Parathyroid adenoma (tissue), 2 donors: ENCODE results near the gene PAWR.
"Not testable (repeated sequence)": the region's sequence is repeated elsewhere in the genome, so short reads cannot be mapped to it uniquely, and the experiment has no call there.

Experiments
- H2AFZ ChIP-seq: fragments of 300-600 bp; sonication (generic); one replicate; pipeline ENCODE4 v1.7.0; 2017; ENCODE audit warnings: antibody characterized with exemption, mild to moderate bottlenecking
- H3K27ac ChIP-seq: fragments of 300-600 bp; sonication (generic); one replicate; pipeline ENCODE4 v1.7.0; 2017
- H3K27me3 ChIP-seq: fragments of 300-600 bp; sonication (generic); one replicate; pipeline ENCODE4 v1.7.0; 2017; ENCODE audit warnings: low read length; ENCODE audit not compliant: control insufficient read depth, insufficient read depth
- H3K36me3 ChIP-seq: fragments of 300-600 bp; sonication (generic); one replicate; pipeline ENCODE4 v1.7.0; 2017; ENCODE audit warnings: low read length; ENCODE audit not compliant: control insufficient read depth, insufficient read depth
- H3K4me1 ChIP-seq: fragments of 300-600 bp; sonication (generic); one replicate; pipeline ENCODE4 v1.7.0; 2017; ENCODE audit warnings: control low read depth
- H3K4me2 ChIP-seq: fragments of 300-600 bp; sonication (generic); one replicate; pipeline ENCODE4 v1.7.0; 2017; ENCODE audit warnings: low read length
- H3K4me3 ChIP-seq: fragments of 300-600 bp; sonication (generic); one replicate; pipeline ENCODE4 v1.7.0; 2017; ENCODE audit warnings: low read depth, low read length
- H3K79me2 ChIP-seq: fragments of 300-600 bp; sonication (generic); one replicate; pipeline ENCODE4 v1.7.0; 2017; ENCODE audit warnings: control low read depth
- H3K9ac ChIP-seq: fragments of 300-600 bp; sonication (generic); one replicate; pipeline ENCODE4 v1.7.0; 2017; ENCODE audit warnings: mild to moderate bottlenecking
- H3K9me3 ChIP-seq: fragments of 300-600 bp; sonication (generic); one replicate; pipeline ENCODE4 v1.7.0; 2017; ENCODE audit warnings: low read length; ENCODE audit not compliant: control insufficient read depth
- CTCF ChIP-seq: fragments of 300-600 bp; sonication (generic); IDR thresholded peaks from one replicate; pipeline ENCODE4 v1.7.0; 2017; ENCODE audit warnings: antibody characterized with exemption, mild to moderate bottlenecking
- donor health status: primary hyperparathyroidism.

Gene PAWR

GRCh38 chr12:79573820-79574219 is 116.9 kb downstream of the PAWR start:
- peaks cover 10% of the 10 kb centered on the region for H3K79me2 ChIP-seq
- no peak overlapping the region for H3K4me2 ChIP-seq
- peaks cover 11% of the 10 kb centered on the region for H3K4me1 ChIP-seq
- H3K9ac ChIP-seq: no peak overlapping the region
- H3K4me3 ChIP-seq: no peak overlapping the region
- no peaks in the 10 kb centered on the region for H3K36me3 ChIP-seq
- H3K27ac ChIP-seq: no peak overlapping the region
- no peak overlapping the region for H2AFZ ChIP-seq
- no peak for TF ChIP-seq CTCF
- no peaks in the 10 kb centered on the region for H3K9me3 ChIP-seq
- H3K27me3 ChIP-seq: no peaks in the 10 kb centered on the region

- Histone ChIP-seq H3K9ac (no peak overlapping the region), H3K27ac (no peak overlapping the region), H3K4me3 (no peak overlapping the region), H3K4me1 (peaks cover 3% of the 10 kb centered on the region), H3K9me3 (no peaks in the 10 kb centered on the region), H2AFZ (no peak overlapping the region), H3K36me3 (no peaks in the 10 kb centered on the region), H3K4me2 (no peak overlapping the region), H3K27me3 (no peaks in the 10 kb centered on the region), H3K79me2 (peaks cover 1% of the 10 kb centered on the region)
- TF ChIP-seq CTCF: no peak
Measured at GRCh38 chr12:79569679-79570078, 121.1 kb downstream of the PAWR start.

GRCh38 chr12:79567175-79567563 is 123.6 kb downstream of the PAWR start:
- H3K27ac ChIP-seq: no peak overlapping the region

GRCh38 chr12:79566452-79567174 is 124.2 kb downstream of the PAWR start:
- H3K79me2 ChIP-seq: no peaks in the 10 kb centered on the region
- H3K36me3 ChIP-seq: no peaks in the 10 kb centered on the region
- no peak overlapping the region for H3K27ac ChIP-seq
- H3K9me3 ChIP-seq: no peaks in the 10 kb centered on the region
- H3K9ac ChIP-seq: no peak overlapping the region
- no peak overlapping the region for H2AFZ ChIP-seq
- H3K27me3 ChIP-seq: no peaks in the 10 kb centered on the region
- no peak for TF ChIP-seq CTCF
- no peak overlapping the region for H3K4me2 ChIP-seq
- H3K4me3 ChIP-seq: no peak overlapping the region
- H3K4me1 ChIP-seq: peaks cover 3% of the 10 kb centered on the region

More at GRCh38 chr12:79567175-79567563, 123.6 kb downstream of the PAWR start:
- no peak for TF ChIP-seq CTCF
- Histone ChIP-seq H3K36me3 (no peaks in the 10 kb centered on the region), H3K79me2 (no peaks in the 10 kb centered on the region), H2AFZ (no peak overlapping the region), H3K9me3 (no peaks in the 10 kb centered on the region), H3K27me3 (no peaks in the 10 kb centered on the region), H3K9ac (no peak overlapping the region), H3K4me2 (no peak overlapping the region), H3K4me1 (peaks cover 3% of the 10 kb centered on the region), H3K4me3 (no peak overlapping the region)

GRCh38 chr12:79564727-79565350 is 125.9 kb downstream of the PAWR start:
- not testable (repeated sequence) for H2AFZ ChIP-seq, H3K4me2 ChIP-seq

More at GRCh38 chr12:79564727-79565350, 125.9 kb downstream of the PAWR start:
- H3K79me2 ChIP-seq, H3K27me3 ChIP-seq, H3K4me1 ChIP-seq, H3K9ac ChIP-seq, H3K9me3 ChIP-seq, H3K4me3 ChIP-seq, H3K27ac ChIP-seq, H3K36me3 ChIP-seq: not testable (repeated sequence)
